ENCODE measurements around the gene TLK1.

DNA sequence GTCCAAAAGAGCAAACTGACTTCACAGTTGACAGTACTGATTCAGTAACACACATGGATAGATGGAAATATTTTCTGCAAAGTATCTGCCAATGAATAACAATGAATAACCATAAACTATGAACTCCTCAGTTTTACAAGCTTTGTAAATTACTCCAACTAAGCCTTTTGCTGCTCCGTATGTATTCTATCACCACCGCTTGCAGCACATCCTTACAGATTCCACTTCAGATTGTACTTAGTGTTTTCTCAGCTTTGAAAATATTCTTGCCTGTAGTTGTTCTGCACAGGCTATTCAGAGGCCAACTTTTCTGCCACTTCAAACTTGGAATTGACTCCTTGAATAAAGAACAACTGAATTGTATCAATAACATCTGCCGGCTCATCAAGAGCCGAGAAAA, 36.2 kb downstream of the TLK1 start:
- TF ChIP-seq, protein P1, sequence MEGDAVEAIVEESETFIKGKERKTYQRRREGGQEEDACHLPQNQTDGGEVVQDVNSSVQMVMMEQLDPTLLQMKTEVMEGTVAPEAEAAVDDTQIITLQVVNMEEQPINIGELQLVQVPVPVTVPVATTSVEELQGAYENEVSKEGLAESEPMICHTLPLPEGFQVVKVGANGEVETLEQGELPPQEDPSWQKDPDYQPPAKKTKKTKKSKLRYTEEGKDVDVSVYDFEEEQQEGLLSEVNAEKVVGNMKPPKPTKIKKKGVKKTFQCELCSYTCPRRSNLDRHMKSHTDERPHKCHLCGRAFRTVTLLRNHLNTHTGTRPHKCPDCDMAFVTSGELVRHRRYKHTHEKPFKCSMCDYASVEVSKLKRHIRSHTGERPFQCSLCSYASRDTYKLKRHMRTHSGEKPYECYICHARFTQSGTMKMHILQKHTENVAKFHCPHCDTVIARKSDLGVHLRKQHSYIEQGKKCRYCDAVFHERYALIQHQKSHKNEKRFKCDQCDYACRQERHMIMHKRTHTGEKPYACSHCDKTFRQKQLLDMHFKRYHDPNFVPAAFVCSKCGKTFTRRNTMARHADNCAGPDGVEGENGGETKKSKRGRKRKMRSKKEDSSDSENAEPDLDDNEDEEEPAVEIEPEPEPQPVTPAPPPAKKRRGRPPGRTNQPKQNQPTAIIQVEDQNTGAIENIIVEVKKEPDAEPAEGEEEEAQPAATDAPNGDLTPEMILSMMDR (IDR thresholded peaks at IDR 0.05; ENCODE audit: poor library complexity, severe bottlenecking): no peak
- TF ChIP-seq TAF1 (IDR thresholded peaks at IDR 0.05; ENCODE audit: low read depth) (no peak), EZH2 (IDR thresholded peaks at IDR 0.05; ENCODE audit: borderline replicate concordance, insufficient read depth, low read length, poor library complexity, severe bottlenecking) (no peak), MXI1 (conservative IDR thresholded peaks at IDR 0.05; ENCODE audit: poor library complexity, severe bottlenecking) (no peak), POLR2AphosphoS5 (IDR thresholded peaks at IDR 0.05) (no peak)

Data from neural cell (in vitro differentiated cells).